ENCODE results near the gene IRX4.

Gene IRX4

DNA sequence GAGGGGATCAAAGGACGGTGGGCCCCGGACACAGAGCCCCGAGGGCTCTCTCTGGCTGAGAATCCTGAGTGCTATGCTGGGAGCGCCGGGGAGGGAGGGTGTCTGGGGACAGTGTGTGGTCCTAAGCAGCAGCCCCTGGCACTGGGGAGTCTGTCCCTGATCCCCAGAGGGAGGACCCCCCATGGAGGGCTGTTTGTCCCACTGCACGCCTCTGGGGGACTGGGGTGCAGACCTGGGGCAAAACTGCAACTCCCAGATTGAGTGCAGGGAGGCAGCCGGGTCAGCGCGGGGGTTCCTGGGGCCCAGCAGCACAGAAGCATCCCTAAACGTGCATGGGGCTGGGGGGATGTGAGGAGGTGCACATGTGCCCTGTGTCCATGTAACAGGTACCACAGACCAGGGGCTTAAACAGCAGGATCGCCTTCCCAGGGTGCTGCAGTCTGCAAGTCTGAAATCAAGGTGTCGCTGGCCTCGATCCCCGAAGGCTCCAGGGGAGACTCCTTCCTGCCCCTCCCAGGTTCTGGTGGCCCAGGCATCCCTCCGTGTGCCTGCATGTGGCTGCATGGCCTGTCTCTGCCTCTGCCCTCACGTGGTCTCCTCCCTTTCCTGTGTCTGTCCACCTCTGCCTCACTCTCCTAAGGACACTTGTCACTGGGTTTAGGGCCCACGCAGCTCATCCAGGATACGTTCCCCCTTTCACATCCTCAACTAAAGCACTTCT lies 35.9 kb upstream of the IRX4 start:
- DNase-seq = no peak
- no peak overlapping the region for H3K27ac Mint-ChIP-seq
- H3K4me1 Mint-ChIP-seq = no peaks in the 10 kb centered on the region
- peaks cover 0 to 11% of the 10 kb centered on the region in 2 donors for H3K9me3 Mint-ChIP-seq
- H3K4me3 Mint-ChIP-seq = no peak overlapping the region
- H3K27me3 Mint-ChIP-seq = peaks cover 20% of the 10 kb centered on the region
- ATAC-seq = no peak

- H3K9me3 Mint-ChIP-seq = peaks cover 0 to 11% of the 10 kb centered on the region in 2 donors
- H3K4me1 Mint-ChIP-seq = no peaks in the 10 kb centered on the region
- peaks cover 22% of the 10 kb centered on the region for H3K27me3 Mint-ChIP-seq
- H3K27ac Mint-ChIP-seq = no peak overlapping the region
- no peak overlapping the region for H3K4me3 Mint-ChIP-seq
- no peak for ATAC-seq
- DNase-seq = no peak
These were observed 35.2 kb upstream of the IRX4 start for GRCh38 chr5:1917830-1918487.

- H3K27me3 Mint-ChIP-seq = peaks cover 19% of the 10 kb centered on the region
These were observed 33.6 kb upstream of the IRX4 start for GRCh38 chr5:1916041-1917001.

DNA sequence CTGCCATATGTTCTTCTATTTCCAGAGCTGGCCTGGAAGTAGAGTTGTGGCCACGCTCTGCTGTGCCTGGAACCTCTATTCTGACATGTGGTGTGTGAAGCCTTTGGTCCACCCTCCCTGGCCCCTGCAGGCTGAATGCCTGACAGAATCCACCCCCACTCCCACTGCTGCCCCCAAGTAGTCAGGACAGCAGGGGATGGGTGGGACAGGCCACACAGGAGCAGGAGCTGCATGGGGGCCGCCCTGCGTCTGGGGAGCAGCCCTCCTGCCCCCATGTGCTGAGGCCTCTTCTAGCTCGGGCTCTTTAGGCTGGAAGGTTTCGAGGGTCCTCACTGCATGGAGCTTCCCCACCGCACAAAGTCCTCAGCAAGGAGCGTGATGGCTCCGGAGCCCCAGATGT lies 32.6 kb upstream of the IRX4 start:
- Mint-ChIP-seq H3K9me3 (peaks cover 0 to 11% of the 10 kb centered on the region in 2 donors), H3K27ac (no peak overlapping the region), H3K4me3 (no peak overlapping the region), H3K4me1 (no peaks in the 10 kb centered on the region), H3K27me3 (peaks cover 17% of the 10 kb centered on the region)
- DNase-seq (no peak), ATAC-seq (no peak)

More at GRCh38 chr5:1916041-1917001, 33.6 kb upstream of the IRX4 start:
- Mint-ChIP-seq H3K4me1 (no peaks in the 10 kb centered on the region), H3K27ac (no peak overlapping the region), H3K4me3 (no peak overlapping the region), H3K9me3 (peaks cover 0 to 11% of the 10 kb centered on the region in 2 donors)
- no peak for ATAC-seq
- no peak for DNase-seq

- H3K4me1 Mint-ChIP-seq = no peaks in the 10 kb centered on the region
- H3K27ac Mint-ChIP-seq = no peak overlapping the region
- peaks cover 23% of the 10 kb centered on the region for H3K27me3 Mint-ChIP-seq
- H3K9me3 Mint-ChIP-seq = peaks cover 0 to 11% of the 10 kb centered on the region in 2 donors
- DNase-seq (no peak), ATAC-seq (no peak)
- no peak overlapping the region for H3K4me3 Mint-ChIP-seq
These were observed 31.7 kb upstream of the IRX4 start for GRCh38 chr5:1914471-1914870.

GRCh38 chr5:1913578-1913977 lies 30.9 kb upstream of the IRX4 start:
- DNase-seq (no peak), ATAC-seq (no peak)
- H3K27ac Mint-ChIP-seq = no peak overlapping the region
- no peak overlapping the region for H3K4me3 Mint-ChIP-seq
- H3K4me1 Mint-ChIP-seq = no peaks in the 10 kb centered on the region
- H3K27me3 Mint-ChIP-seq = peaks cover 19% of the 10 kb centered on the region
- H3K9me3 Mint-ChIP-seq = peaks cover 0 to 11% of the 10 kb centered on the region in 2 donors

DNA sequence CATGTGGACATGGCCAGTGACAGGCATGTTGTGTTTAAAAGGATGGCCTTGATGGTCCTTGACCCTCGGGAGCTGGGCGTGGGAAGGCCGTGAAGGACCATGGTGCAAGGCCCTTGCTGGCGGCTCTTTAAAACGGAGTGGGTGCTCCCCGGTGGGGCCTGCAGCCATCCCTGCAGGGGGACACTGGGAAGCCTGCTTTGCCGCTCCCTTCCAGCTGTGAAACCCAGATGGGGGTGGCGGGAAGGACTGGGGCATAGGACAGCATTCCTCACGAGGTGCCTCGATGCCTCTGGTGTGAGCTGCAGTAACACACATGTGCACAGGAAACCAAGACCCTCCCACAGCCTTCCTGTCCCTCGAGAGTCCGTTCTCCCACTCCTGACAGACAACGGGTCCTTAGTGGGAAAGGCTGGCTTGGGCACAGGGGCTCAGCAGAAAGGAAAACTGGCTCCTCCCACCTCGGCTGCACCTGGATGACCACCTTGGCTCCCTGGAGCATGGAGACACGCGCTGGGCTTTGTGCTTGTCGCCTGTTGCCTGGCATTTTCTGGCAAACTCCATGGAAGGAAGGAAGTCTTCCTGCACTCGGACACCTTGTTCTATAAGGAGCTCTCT lies 30.3 kb upstream of the IRX4 start:
- H3K27me3 Mint-ChIP-seq = peaks cover 19% of the 10 kb centered on the region

GRCh38 chr5:1911773-1912235 lies 29.1 kb upstream of the IRX4 start:
- peaks cover 25% of the 10 kb centered on the region for H3K27me3 Mint-ChIP-seq
- H3K9me3 Mint-ChIP-seq = peaks cover 0 to 11% of the 10 kb centered on the region in 2 donors
- DNase-seq (no peak), ATAC-seq (no peak)
- H3K4me1 Mint-ChIP-seq = no peaks in the 10 kb centered on the region
- no peak overlapping the region for H3K4me3 Mint-ChIP-seq
- H3K27ac Mint-ChIP-seq = no peak overlapping the region

More for the DNA sequence above, 30.3 kb upstream of the IRX4 start:
- DNase-seq = no peak
- Mint-ChIP-seq H3K4me3 (no peak overlapping the region), H3K27ac (no peak overlapping the region), H3K9me3 (peaks cover 0 to 11% of the 10 kb centered on the region in 2 donors), H3K4me1 (no peaks in the 10 kb centered on the region)
- ATAC-seq = no peak

GRCh38 chr5:1910861-1911772 lies 28.4 kb upstream of the IRX4 start:
- Mint-ChIP-seq H3K4me1 (no peaks in the 10 kb centered on the region), H3K27me3 (peaks cover 25% of the 10 kb centered on the region), H3K27ac (no peak overlapping the region), H3K4me3 (no peak overlapping the region), H3K9me3 (peaks cover 0 to 11% of the 10 kb centered on the region in 2 donors)
- no peak for DNase-seq
- no peak for ATAC-seq

DNA sequence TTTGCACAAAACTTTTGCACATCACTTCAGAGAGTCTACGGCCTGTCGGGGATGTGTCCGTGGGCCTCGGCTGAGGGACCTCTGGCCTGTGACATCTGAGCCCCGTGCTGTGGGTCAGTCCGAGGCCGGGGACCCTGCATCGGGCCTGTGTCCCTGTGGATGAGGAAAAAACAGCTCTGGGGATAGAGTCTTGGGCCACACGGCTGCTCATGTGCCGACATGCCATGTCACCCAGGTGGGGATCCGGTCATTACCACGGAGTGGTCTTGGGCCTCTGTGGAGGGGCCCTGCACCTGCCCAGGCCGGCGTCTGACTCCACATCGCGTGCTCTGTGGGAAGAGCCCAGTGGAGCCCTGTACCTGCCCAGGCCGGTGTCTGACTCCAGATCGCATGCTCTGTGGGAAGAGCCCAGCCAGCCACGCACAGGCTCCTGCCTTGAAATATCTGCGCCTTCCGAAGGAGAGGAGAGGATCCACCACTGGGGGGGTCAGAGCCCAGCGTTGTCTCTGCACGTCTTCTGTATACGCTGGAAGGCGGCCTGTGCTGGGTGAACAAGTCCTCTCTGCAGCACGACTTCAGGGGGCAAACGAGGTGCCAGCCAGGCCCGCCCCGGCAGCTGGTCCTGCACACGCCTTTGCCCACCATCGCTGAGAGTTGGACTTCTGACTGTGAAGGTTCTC lies 27.5 kb upstream of the IRX4 start:
- H3K4me3 Mint-ChIP-seq = no peak overlapping the region
- no peak overlapping the region for H3K27ac Mint-ChIP-seq
- no peaks in the 10 kb centered on the region for H3K4me1 Mint-ChIP-seq
- H3K27me3 Mint-ChIP-seq = peaks cover 25% of the 10 kb centered on the region
- peaks cover 0 to 10% of the 10 kb centered on the region in 2 donors for H3K9me3 Mint-ChIP-seq
- ATAC-seq = peak; percentile 23
- DNase-seq = no peak

DNA sequence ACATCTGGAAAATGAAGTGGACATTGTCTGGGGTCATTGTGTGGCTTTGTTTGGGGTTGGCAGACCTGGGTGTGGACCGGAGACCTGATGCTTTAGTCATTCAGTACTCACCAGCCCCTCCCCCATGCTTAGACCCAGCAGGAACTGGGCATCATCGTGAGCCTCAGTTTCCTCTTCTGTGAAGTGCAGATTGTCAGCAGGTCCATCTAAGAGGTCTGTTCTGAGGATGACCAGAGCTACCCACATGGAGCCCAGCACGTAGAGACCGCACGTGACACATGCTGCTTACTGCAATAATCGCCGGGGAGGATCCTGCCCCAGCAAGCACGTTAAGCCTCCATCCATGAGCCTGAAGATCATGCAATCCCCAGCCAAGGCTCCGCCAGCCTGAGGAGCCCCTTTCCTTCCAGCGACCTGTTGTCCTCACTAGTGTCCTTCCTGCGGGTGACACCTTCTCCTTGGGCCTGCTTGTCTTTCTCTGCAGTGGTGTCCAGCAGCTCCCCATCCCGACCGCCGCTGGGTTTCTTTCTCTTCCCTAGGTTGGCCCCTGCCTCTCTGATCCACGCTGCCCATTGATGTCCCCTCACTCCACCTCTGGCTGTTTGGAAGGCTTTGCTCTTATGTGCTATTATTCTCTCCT lies 26.7 kb upstream of the IRX4 start:
- no peaks in the 10 kb centered on the region for H3K4me1 Mint-ChIP-seq
- no peak overlapping the region for H3K4me3 Mint-ChIP-seq
- H3K27ac Mint-ChIP-seq = no peak overlapping the region
- peaks cover 0 to 2% of the 10 kb centered on the region in 2 donors for H3K9me3 Mint-ChIP-seq
- ATAC-seq = no peak
- DNase-seq = no peak
- peaks cover 25% of the 10 kb centered on the region for H3K27me3 Mint-ChIP-seq

- no peak for ATAC-seq
These were observed 26.2 kb upstream of the IRX4 start for GRCh38 chr5:1908931-1909330.

DNA sequence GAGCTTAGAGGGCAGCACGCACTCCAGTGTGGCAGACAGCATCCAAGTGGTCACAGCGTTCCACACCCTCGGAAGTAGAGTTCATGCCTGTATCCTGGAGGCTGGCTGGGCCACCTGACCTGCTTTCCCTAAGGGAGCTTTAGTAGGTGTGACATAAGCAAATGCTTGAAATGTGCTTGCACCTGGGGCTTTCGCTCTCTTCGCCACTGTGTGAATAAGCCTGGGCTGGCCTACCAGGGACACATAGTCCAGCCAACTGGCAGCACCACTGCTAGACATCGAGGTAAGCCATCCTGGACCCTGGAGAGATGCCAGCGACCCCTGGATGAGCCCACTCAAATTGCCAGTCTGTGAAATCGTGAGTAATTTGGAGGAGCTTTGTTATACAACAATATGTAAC lies 24.9 kb upstream of the IRX4 start:
- DNase-seq (no peak), ATAC-seq (no peak)
- Mint-ChIP-seq H3K27me3 (peaks cover 29% of the 10 kb centered on the region), H3K27ac (no peak overlapping the region), H3K9me3 (peaks cover 0 to 10% of the 10 kb centered on the region in 2 donors), H3K4me1 (no peaks in the 10 kb centered on the region), H3K4me3 (no peak overlapping the region)

More at GRCh38 chr5:1908931-1909330, 26.2 kb upstream of the IRX4 start:
- no peak overlapping the region for H3K4me3 Mint-ChIP-seq
- H3K9me3 Mint-ChIP-seq = peaks cover 0 to 4% of the 10 kb centered on the region in 2 donors
- no peaks in the 10 kb centered on the region for H3K4me1 Mint-ChIP-seq
- DNase-seq = no peak
- H3K27ac Mint-ChIP-seq = no peak overlapping the region
- H3K27me3 Mint-ChIP-seq = peaks cover 30% of the 10 kb centered on the region
